Loucy (cell line): Measurements from ENCODE around the gene KIF3B.

Source experiments
- CTCF ChIP-seq: fragments of 200-600 bp; sonication (generic); conservative IDR thresholded peaks from 2 replicates; pipeline ENCODE4 v1.5.1; 2014; ENCODE audit warnings: mild to moderate bottlenecking, antibody characterized with exemption, low read length
- EZH2phosphoT487 ChIP-seq: fragments of 200-600 bp; IDR thresholded peaks from 2 replicates; pipeline ENCODE4 v1.6.1; 2018; ENCODE audit warnings: antibody characterized with exemption, mild to moderate bottlenecking, moderate library complexity, borderline replicate concordance

GRCh38 chr20:32365564-32365963, 88.1 kb downstream of the KIF3B start:
- TF ChIP-seq CTCF (no peak), EZH2phosphoT487 (no peak)
